HFFc6 (cell line): ENCODE measurements around the gene HDAC3. TPM values are rescaled to one million over a fixed set of nuclear protein-coding genes. Genes with fewer than 3 reads are reported as not detected.
"Not testable (repeated sequence)": the region's sequence is repeated elsewhere in the genome, so short reads cannot be mapped to it uniquely, and the experiment has no call there.

ENCODE experiments used
- DNase-seq: peaks from one replicate; pipeline ENCODE4 v3.0.0-alpha.2; 2018
- H3K27ac Mint-ChIP-seq: 2 replicates; pipeline ENCODE4 v1.8.0; 2020; ENCODE audit warnings: mild to moderate bottlenecking, mixed read lengths
- H3K27me3 Mint-ChIP-seq: 2 replicates; pipeline ENCODE4 v1.8.0; 2021; ENCODE audit warnings: mild to moderate bottlenecking, moderate library complexity, mixed read lengths; ENCODE audit not compliant: insufficient read depth
- H3K36me3 Mint-ChIP-seq: 2 replicates; pipeline ENCODE4 v1.8.0; 2021; ENCODE audit warnings: low read depth, mixed read lengths
- H3K4me1 Mint-ChIP-seq: 2 replicates; pipeline ENCODE4 v1.8.0; 2020; ENCODE audit warnings: low read depth, mixed read lengths
- H3K4me3 Mint-ChIP-seq: 2 replicates; pipeline ENCODE4 v1.8.0; 2020; ENCODE audit warnings: mild to moderate bottlenecking, moderate library complexity, mixed read lengths
- H3K9me3 Mint-ChIP-seq: 2 replicates; pipeline ENCODE4 v1.8.0; 2020; ENCODE audit warnings: mild to moderate bottlenecking, mixed read lengths
- total RNA-seq, 6 experiments: library from RNA; stranded (reverse); fragmentation: NEBNext Ultra II Directional; extraction: Animal tissue kit (Norgen Biotek cat#: 25700); gene quantifications; 2 replicates in 1 of 6; 3 replicates in 5 of 6; pipeline ENCODE4 v1.2.3, GENCODE V29; 2021
- TF ChIP-seq, protein P1 (sequence below): fragments of 200-600 bp; sonication (generic); IDR thresholded peaks from 2 replicates; pipeline ENCODE4 v1.5.0; 2021; ENCODE audit warnings: antibody characterized with exemption, mild to moderate bottlenecking

HDAC3 gene
- total RNA-seq, 6 experiments from 2014 or later, result 52.1 to 63.7 (median 55.1) TPM

GRCh38 chr5:141617128-141617527 lies 19.5 kb downstream of the HDAC3 start:
- peaks cover 45% of the 10 kb centered on the region for H3K4me1 Mint-ChIP-seq
- H3K9me3 Mint-ChIP-seq, result no peaks in the 10 kb centered on the region
- TF ChIP-seq, protein P1, sequence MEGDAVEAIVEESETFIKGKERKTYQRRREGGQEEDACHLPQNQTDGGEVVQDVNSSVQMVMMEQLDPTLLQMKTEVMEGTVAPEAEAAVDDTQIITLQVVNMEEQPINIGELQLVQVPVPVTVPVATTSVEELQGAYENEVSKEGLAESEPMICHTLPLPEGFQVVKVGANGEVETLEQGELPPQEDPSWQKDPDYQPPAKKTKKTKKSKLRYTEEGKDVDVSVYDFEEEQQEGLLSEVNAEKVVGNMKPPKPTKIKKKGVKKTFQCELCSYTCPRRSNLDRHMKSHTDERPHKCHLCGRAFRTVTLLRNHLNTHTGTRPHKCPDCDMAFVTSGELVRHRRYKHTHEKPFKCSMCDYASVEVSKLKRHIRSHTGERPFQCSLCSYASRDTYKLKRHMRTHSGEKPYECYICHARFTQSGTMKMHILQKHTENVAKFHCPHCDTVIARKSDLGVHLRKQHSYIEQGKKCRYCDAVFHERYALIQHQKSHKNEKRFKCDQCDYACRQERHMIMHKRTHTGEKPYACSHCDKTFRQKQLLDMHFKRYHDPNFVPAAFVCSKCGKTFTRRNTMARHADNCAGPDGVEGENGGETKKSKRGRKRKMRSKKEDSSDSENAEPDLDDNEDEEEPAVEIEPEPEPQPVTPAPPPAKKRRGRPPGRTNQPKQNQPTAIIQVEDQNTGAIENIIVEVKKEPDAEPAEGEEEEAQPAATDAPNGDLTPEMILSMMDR, result no peak
- DNase-seq, result no peak
- H3K27me3 Mint-ChIP-seq, result peaks cover 2% of the 10 kb centered on the region; the same call in 1 of the 2 replicates
- H3K4me3 Mint-ChIP-seq, result peak overlapping the region; percentile 96
- H3K36me3 Mint-ChIP-seq, result peaks cover 17% of the 10 kb centered on the region
- peak overlapping the region; percentile 92 for H3K27ac Mint-ChIP-seq

DNA sequence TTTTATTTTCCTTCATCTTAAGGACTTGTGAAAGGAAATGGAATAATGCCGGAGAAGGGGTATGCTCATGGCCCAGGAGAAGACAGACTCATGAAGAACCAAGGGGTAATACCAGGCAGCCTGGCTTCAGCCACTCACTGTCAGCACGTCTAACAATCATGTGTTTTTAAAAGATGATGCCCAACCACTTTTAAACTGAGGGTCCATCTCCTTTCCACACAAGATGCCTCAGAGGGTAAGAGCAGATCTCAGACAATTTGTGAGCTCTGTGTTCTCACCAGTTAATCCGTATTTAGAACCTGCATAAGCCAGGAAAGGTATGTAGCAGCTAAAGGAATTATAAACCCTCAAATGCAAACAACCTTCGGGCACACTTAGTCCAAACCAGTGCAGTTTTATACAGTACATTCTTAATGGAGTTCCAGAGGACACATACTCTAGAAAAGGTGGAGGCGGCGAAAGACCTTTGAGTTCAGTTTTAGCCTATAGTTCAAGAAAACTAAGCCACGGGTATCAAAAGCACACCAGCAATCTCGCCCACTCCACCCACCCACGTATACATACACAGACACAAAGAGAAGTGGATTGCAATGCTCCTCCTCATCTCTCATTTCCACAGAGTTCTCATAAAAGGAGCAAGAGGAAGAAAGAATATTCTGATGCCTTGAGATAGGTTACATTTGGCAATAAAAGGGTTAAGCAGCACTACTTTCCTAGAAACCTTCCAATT lies 20.5 kb downstream of the HDAC3 start:
- DNase-seq, result no peak
- H3K4me1 Mint-ChIP-seq, result peaks cover 50% of the 10 kb centered on the region
- TF ChIP-seq, protein P1, result no peak
- peaks cover 16% of the 10 kb centered on the region for H3K36me3 Mint-ChIP-seq
- peak overlapping the region; percentile 92; the same call in 1 of the 2 replicates for H3K27ac Mint-ChIP-seq
- peak overlapping the region; percentile 96 for H3K4me3 Mint-ChIP-seq
- no peaks in the 10 kb centered on the region for H3K9me3 Mint-ChIP-seq
- peaks cover 2% of the 10 kb centered on the region; the same call in 1 of the 2 replicates for H3K27me3 Mint-ChIP-seq

GRCh38 chr5:141613344-141613743 lies 23.3 kb downstream of the HDAC3 start:
- DNase-seq, result no peak
- TF ChIP-seq, protein P1, result no peak
- peaks cover 16% of the 10 kb centered on the region for H3K36me3 Mint-ChIP-seq
- H3K27ac Mint-ChIP-seq, result no peak overlapping the region; the same call in 1 of the 2 replicates
- no peaks in the 10 kb centered on the region for H3K9me3 Mint-ChIP-seq
- no peak overlapping the region for H3K4me3 Mint-ChIP-seq
- peaks cover 2% of the 10 kb centered on the region; the same call in 1 of the 2 replicates for H3K27me3 Mint-ChIP-seq
- peaks cover 50% of the 10 kb centered on the region for H3K4me1 Mint-ChIP-seq

DNA sequence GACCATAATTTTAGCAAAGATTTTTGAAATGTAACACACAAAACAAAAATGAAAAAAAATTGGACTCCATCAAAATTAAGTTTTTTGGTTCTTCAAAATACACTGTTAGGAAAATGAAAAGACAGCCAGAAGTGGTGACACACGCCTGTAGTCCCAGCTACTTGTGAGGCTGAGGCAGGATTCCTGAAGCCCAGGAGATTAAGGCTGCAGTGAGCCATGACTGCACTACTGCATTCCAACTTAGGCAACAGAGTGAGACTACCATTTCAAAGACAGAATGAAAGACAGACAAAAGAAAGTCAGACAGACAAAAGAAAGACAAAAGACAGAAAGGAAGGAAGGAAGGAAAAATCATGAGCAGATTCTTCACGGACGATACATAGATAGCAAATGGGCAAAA lies 25.4 kb downstream of the HDAC3 start:
- Mint-ChIP-seq H3K4me3 (no peak overlapping the region), H3K36me3 (peaks cover 12% of the 10 kb centered on the region), H3K9me3 (no peaks in the 10 kb centered on the region), H3K27ac (peak overlapping the region; percentile 8; the same call in 1 of the 2 replicates), H3K27me3 (no peaks in the 10 kb centered on the region; the same call in 1 of the 2 replicates), H3K4me1 (peaks cover 52% of the 10 kb centered on the region)
- DNase-seq, result no peak
- TF ChIP-seq, protein P1, result no peak

DNA sequence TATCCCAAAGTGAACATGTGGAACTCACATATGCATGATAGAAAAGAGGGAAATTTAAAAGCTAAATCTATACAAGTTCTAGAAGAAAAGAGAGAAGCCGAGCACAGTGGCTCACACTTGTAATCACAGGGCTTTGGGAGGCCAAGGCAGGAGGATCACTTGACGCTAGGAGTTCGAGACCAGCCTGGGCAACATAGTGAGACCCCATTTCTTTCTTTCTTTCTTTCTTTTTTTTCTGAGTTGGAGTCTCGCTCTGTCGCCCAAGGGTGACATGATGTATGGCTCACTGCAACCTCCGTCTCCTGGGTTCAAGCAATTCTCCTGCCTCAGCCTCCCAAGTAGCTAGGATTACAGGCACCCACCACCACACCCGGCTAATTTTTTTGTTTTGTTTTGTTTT lies 26.7 kb downstream of the HDAC3 start:
- not testable (repeated sequence) for H3K36me3 Mint-ChIP-seq
- peaks cover 59% of the 10 kb centered on the region for H3K4me1 Mint-ChIP-seq

GRCh38 chr5:141609044-141609443 lies 27.6 kb downstream of the HDAC3 start:
- peaks cover 68% of the 10 kb centered on the region for H3K4me1 Mint-ChIP-seq

More for the DNA sequence above, 26.7 kb downstream of the HDAC3 start:
- H3K9me3 Mint-ChIP-seq, H3K4me3 Mint-ChIP-seq, DNase-seq, H3K27me3 Mint-ChIP-seq, H3K27ac Mint-ChIP-seq: not testable (repeated sequence)

More at GRCh38 chr5:141609044-141609443, 27.6 kb downstream of the HDAC3 start:
- TF ChIP-seq, protein P1, result no peak
- no peak for DNase-seq
- Mint-ChIP-seq H3K4me3 (no peak overlapping the region), H3K36me3 (peaks cover 5% of the 10 kb centered on the region; the same call in 1 of the 2 replicates), H3K27ac (no peak overlapping the region), H3K9me3 (no peaks in the 10 kb centered on the region), H3K27me3 (no peaks in the 10 kb centered on the region; the same call in 1 of the 2 replicates)
